K562 (cell line): Measurements from ENCODE around the gene ANKRD60. TPM values are rescaled to one million over a fixed set of nuclear protein-coding genes. Genes with fewer than 3 reads are reported as not detected.

Experiments
- CAMTA2 ChIP-seq: fragments of 250-450 bp; sonication (Bioruptor Pico); conservative IDR thresholded peaks from 2 replicates; pipeline ENCODE4 v1.5.1; 2022
- HDAC1 ChIP-seq, 2 experiments: fragments of 450-650 bp; IDR thresholded peaks; 2 replicates each; pipeline ENCODE4 v1.6.1; 2016 to 2017; ENCODE audit warnings: inconsistent platforms in 1 of 2, mild to moderate bottlenecking in 1 of 2, moderate library complexity in 1 of 2
- HSF4 ChIP-seq: fragments of 250-450 bp; sonication (Bioruptor Pico); IDR thresholded peaks from 2 replicates; pipeline ENCODE4 v2.1.2; 2022; ENCODE audit warnings: mild to moderate bottlenecking, moderate library complexity, borderline replicate concordance
- ILF3 ChIP-seq: fragments of 450-650 bp; IDR thresholded peaks from 2 replicates; pipeline ENCODE4 v1.6.1; 2018; ENCODE audit warnings: antibody characterized with exemption, mild to moderate bottlenecking, moderate library complexity, borderline replicate concordance
- MCM3 ChIP-seq: fragments of 450-650 bp; IDR thresholded peaks from 2 replicates; pipeline ENCODE4 v1.6.1; 2016
- MEIS2 ChIP-seq: fragments of 450-650 bp; IDR thresholded peaks from 2 replicates; pipeline ENCODE4 v1.6.1; 2014; ENCODE audit warnings: mild to moderate bottlenecking; ENCODE audit not compliant: partially characterized antibody
- MYNN ChIP-seq, 2 experiments: sonication (generic); formaldehyde crosslinking in 1 of 2; IDR thresholded peaks; 2 replicates each; pipeline versions ENCODE4 v1.5.0 to v1.6.1; 2016 to 2020; ENCODE audit warnings: antibody characterized with exemption in 1 of 2, missing genetic modification reagents in 1 of 2
- NR4A1 ChIP-seq, 2 experiments: fragments of 250-450 bp in 1 of 2; fragments of 450-650 bp in 1 of 2; sonication (Bioruptor Pico) in 1 of 2; IDR thresholded peaks; 2 replicates each; pipeline versions ENCODE4 v1.4.0 to v1.6.1; 2016 to 2020; ENCODE audit warnings: mild to moderate bottlenecking in 2 of 2, missing compliant biosample characterization in 1 of 2, missing genetic modification characterization in 1 of 2, moderate library complexity in 1 of 2
- PHF20 ChIP-seq: fragments of 450-650 bp; IDR thresholded peaks from 2 replicates; pipeline ENCODE4 v1.6.1; 2018; ENCODE audit not compliant: partially characterized antibody
- PPARD ChIP-seq: fragments of 250-450 bp; sonication (Bioruptor Pico); IDR thresholded peaks from 2 replicates; pipeline ENCODE4 v1.8.0; 2022; ENCODE audit warnings: inconsistent platforms, mild to moderate bottlenecking, moderate library complexity
- SMC3 ChIP-seq: conservative IDR thresholded peaks from 2 replicates; pipeline ENCODE4 v1.6.1; 2011; ENCODE audit warnings: low read depth, low read length, improper control_type of control experiment; ENCODE audit not compliant: insufficient read depth
- SREBF1 ChIP-seq: fragments of 150-350 bp; IDR thresholded peaks from 2 replicates; pipeline ENCODE4 v1.6.1; 2014; ENCODE audit warnings: antibody characterized with exemption, low read depth, low read length, borderline replicate concordance
- SRF ChIP-seq, 2 experiments: fragments of 250-450, 450-650 bp in 1 of 2; sonication (Bioruptor Pico) in 1 of 2; sonication (generic) in 1 of 2; formaldehyde crosslinking; IDR thresholded peaks; 2 replicates each; pipeline versions ENCODE4 v1.5.0 to v1.5.1; 2020 to 2022; ENCODE audit warnings: mild to moderate bottlenecking in 1 of 2, missing genetic modification reagents in 1 of 2
- STAT5A ChIP-seq: IDR thresholded peaks from 2 replicates; pipeline ENCODE4 v1.6.1; 2012; ENCODE audit warnings: low read length, inconsistent platforms, borderline replicate concordance
- TAF9B ChIP-seq: fragments of 450-650 bp; IDR thresholded peaks from 2 replicates; pipeline ENCODE4 v1.6.1; 2018; ENCODE audit warnings: mild to moderate bottlenecking; ENCODE audit not compliant: partially characterized antibody
- TCF3 ChIP-seq: sonication (generic); formaldehyde crosslinking; IDR thresholded peaks from 2 replicates; pipeline ENCODE4 v1.4.0; 2020; ENCODE audit warnings: mild to moderate bottlenecking, missing genetic modification reagents
- U2AF1 ChIP-seq: fragments of 200-400 bp; formaldehyde crosslinking; optimal IDR thresholded peaks from 2 replicates; pipeline ENCODE3; 2017; ENCODE audit warnings: mild to moderate bottlenecking, low read depth, low read length, moderate library complexity
- ZC3H4 ChIP-seq: sonication (generic); formaldehyde crosslinking; IDR thresholded peaks from 2 replicates; pipeline ENCODE4 v1.9.0; 2021; ENCODE audit warnings: missing genetic modification reagents, borderline replicate concordance
- ZNF175 ChIP-seq: fragments of 200-800 bp; sonication (Bioruptor generic); IDR thresholded peaks from 2 replicates; pipeline ENCODE4 v1.6.1; 2016; ENCODE audit warnings: low read depth, mild to moderate bottlenecking, missing genetic modification characterization, missing compliant biosample characterization
- ZNF347 ChIP-seq: fragments of 450-650 bp; formaldehyde crosslinking; IDR thresholded peaks from 2 replicates; pipeline ENCODE4 v1.4.0; 2020; ENCODE audit warnings: low read depth, mild to moderate bottlenecking, moderate library complexity
- ZNF717 ChIP-seq: fragments of 250-450 bp; sonication (Bioruptor Pico); IDR thresholded peaks from 2 replicates; pipeline ENCODE4 v1.5.0; 2021
- polyA plus RNA-seq, 8 experiments: library from polyadenylated mRNA; depleted of rRNA in 4 of 8; stranded (reverse) in 5 of 8; unstranded in 3 of 8; fragments of >200 nt; fragmentation: Nextera tagmentation in 2 of 8; fragmentation: Illumina TruSeq in 1 of 8; extraction: Ambion mirVana in 2 of 8; extraction: Trizol in 1 of 8; gene quantifications; 2 replicates each; pipeline versions ENCODE4 v1.2.1 to v1.2.3, GENCODE V29; 2011 to 2014; ENCODE audit warnings: inconsistent platforms in 1 of 8, missing spikeins in 1 of 8
- total RNA-seq, 7 experiments: library from RNA; depleted of rRNA in 6 of 7; stranded (reverse); fragments of >200 nt in 6 of 7; fragmentation: Illumina TruSeq in 2 of 7; extraction: Trizol in 2 of 7; gene quantifications; 2 replicates each; pipeline versions ENCODE4 v1.2.1 to v1.2.3, GENCODE V29; 2011 to 2021; ENCODE audit warnings: low replicate concordance in 1 of 7
- TF ChIP-seq, protein P1 (sequence below), 2 experiments: fragments of 450-650 bp; conservative IDR thresholded peaks; 2 replicates each; pipeline ENCODE4 v1.6.1; 2017; ENCODE audit warnings: mild to moderate bottlenecking in 2 of 2, moderate library complexity in 2 of 2
- TF ChIP-seq, protein P2 (sequence below): sonication (generic); formaldehyde crosslinking; IDR thresholded peaks from 2 replicates; pipeline ENCODE4 v1.8.0; 2022; ENCODE audit warnings: mild to moderate bottlenecking, missing genetic modification reagents
- TF ChIP-seq, protein P3 (sequence below): sonication (generic); formaldehyde crosslinking; IDR thresholded peaks from 2 replicates; pipeline ENCODE4 v1.8.1; 2023; ENCODE audit warnings: mild to moderate bottlenecking, missing genetic modification reagents

ANKRD60 gene
- total and polyA plus RNA-seq, 9 of the 15 experiments (the other 6 are each of a cell fraction or from before 2014, with no cell fraction given) = not detected

DNA sequence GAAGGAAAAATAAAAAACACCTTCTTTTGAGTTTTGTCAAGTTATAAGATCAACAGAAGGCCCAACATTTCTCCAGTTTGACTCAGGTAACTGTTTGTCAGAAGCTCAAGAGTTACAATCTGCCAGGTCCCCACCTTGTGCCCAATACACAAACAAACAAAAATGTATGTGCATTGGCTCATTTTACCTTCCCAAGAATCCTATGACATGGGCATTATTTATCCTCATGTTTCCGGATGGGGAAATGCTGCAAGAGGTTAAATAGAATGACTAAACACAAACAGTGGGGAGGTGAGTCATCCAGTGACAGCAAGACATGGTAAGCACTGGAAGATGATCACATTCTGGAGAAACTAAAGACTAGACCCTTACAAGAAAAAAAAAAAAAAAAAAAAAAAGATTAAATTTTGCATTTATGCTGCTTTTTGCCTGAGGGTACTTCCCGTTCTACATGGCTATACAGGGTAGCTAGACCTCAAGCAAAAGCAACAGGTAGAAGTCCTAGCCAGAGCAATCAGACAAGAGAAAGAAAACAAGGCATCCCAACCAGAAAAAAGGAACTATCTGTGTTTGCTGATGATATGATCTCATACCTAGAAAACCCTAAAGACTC, 23.6 kb upstream of the ANKRD60 start (continued):
- TF ChIP-seq SMC3 (no peak), HSF4 (CRISPR knock-in tag) (peak; percentile 90), ZNF347 (CRISPR knock-in tag) (no peak), MEIS2 (peak; percentile 88), HDAC1 (IDR thresholded peaks at IDR 0.05) (peak in 1 of 2 experiments; percentile 71; a peak in 2 of 4 replicates), ZNF175 (CRISPR knock-in tag) (peak; percentile 100), SRF (CRISPR knock-in tag; IDR thresholded peaks at IDR 0.05) (peak in 1 of 2 experiments; percentile 79; a peak in 2 of 4 replicates), CAMTA2 (no peak), NR4A1 (CRISPR knock-in tag; IDR thresholded peaks at IDR 0.05) (peak; percentile 87; the same call in 1 of the 2 replicates), NR4A1 (tag; IDR thresholded peaks at IDR 0.05) (peak; percentile 97), U2AF1 (no peak), ZNF717 (CRISPR knock-in tag) (no peak), MYNN (IDR thresholded peaks at IDR 0.05) (no peak), MYNN (CRISPR knock-in tag; IDR thresholded peaks at IDR 0.05) (no peak), TAF9B (peak; percentile 55), PHF20 (no peak), PPARD (CRISPR knock-in tag) (peak; percentile 66; the same call in 1 of the 2 replicates), STAT5A (no peak), SREBF1 (no peak), ILF3 (no peak), TCF3 (CRISPR knock-in tag) (0 out of 2 replicates have a peak, but pooled peaks have one; percentile 15), MCM3 (no peak), ZC3H4 (no peak)
- TF ChIP-seq, protein P1, sequence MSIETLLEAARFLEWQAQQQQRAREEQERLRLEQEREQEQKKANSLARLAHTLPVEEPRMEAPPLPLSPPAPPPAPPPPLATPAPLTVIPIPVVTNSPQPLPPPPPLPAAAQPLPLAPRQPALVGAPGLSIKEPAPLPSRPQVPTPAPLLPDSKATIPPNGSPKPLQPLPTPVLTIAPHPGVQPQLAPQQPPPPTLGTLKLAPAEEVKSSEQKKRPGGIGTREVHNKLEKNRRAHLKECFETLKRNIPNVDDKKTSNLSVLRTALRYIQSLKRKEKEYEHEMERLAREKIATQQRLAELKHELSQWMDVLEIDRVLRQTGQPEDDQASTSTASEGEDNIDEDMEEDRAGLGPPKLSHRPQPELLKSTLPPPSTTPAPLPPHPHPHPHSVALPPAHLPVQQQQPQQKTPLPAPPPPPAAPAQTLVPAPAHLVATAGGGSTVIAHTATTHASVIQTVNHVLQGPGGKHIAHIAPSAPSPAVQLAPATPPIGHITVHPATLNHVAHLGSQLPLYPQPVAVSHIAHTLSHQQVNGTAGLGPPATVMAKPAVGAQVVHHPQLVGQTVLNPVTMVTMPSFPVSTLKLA (conservative IDR thresholded peaks at IDR 0.05) = peak; percentile 33 to 60; a peak in 2 of 4 replicates
- TF ChIP-seq, protein P2, sequence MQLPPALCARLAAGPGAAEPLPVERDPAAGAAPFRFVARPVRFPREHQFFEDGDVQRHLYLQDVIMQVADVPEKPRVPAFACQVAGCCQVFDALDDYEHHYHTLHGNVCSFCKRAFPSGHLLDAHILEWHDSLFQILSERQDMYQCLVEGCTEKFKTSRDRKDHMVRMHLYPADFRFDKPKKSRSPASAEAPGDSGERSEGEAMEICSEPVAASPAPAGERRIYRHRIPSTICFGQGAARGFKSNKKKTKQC (CRISPR knock-in tag) = no peak
- TF ChIP-seq, protein P3, sequence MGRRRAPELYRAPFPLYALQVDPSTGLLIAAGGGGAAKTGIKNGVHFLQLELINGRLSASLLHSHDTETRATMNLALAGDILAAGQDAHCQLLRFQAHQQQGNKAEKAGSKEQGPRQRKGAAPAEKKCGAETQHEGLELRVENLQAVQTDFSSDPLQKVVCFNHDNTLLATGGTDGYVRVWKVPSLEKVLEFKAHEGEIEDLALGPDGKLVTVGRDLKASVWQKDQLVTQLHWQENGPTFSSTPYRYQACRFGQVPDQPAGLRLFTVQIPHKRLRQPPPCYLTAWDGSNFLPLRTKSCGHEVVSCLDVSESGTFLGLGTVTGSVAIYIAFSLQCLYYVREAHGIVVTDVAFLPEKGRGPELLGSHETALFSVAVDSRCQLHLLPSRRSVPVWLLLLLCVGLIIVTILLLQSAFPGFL (CRISPR knock-in tag) = no peak
